ENCODE measurements around the gene COG2. TPM values are rescaled to one million over a fixed set of nuclear protein-coding genes. Genes with fewer than 3 reads are reported as not detected.

COG2 gene
- total and polyA plus RNA-seq, 2 of the 13 experiments (the other 11 are each of a cell fraction or from before 2014, with no cell fraction given), result 16.8 to 36.3 TPM

- peak; percentile 83; the same call in 1 of the 2 replicates for TF ChIP-seq MTA1 (CRISPR knock-in tag; IDR thresholded peaks at IDR 0.05; ENCODE audit: borderline replicate concordance)
- TF ChIP-seq ZNF333 (CRISPR knock-in tag; IDR thresholded peaks at IDR 0.05; ENCODE audit: borderline replicate concordance), result peak; percentile 90; the same call in 1 of the 2 replicates
- peak; percentile 65 for TF ChIP-seq ZNF768 (CRISPR knock-in tag; IDR thresholded peaks at IDR 0.05)
- TF ChIP-seq ZMAT3 (CRISPR knock-in tag; conservative IDR thresholded peaks at IDR 0.05), result peak; percentile 73
- TF ChIP-seq NKX3-1 (CRISPR knock-in tag; IDR thresholded peaks at IDR 0.05), result peak; percentile 91
- no peak for TF ChIP-seq SMAD3 (CRISPR knock-in tag; IDR thresholded peaks at IDR 0.05)
- TF ChIP-seq AKAP8 (CRISPR knock-in tag; IDR thresholded peaks at IDR 0.05), result 0 out of 2 replicates have a peak, but pooled peaks have one; percentile 67
- peak; percentile 47; the same call in 1 of the 2 replicates for TF ChIP-seq SIN3A (IDR thresholded peaks at IDR 0.05; ENCODE audit: borderline replicate concordance, low read depth, low read length)
- TF ChIP-seq ZNF510 (CRISPR knock-in tag; IDR thresholded peaks at IDR 0.05; ENCODE audit: low read depth), result 0 out of 2 replicates have a peak, but pooled peaks have one; percentile 72
- peak; percentile 99 for TF ChIP-seq RBFOX2 (IDR thresholded peaks at IDR 0.05; ENCODE audit: low read depth, low read length)
- TF ChIP-seq ZNF329 (CRISPR knock-in tag; IDR thresholded peaks at IDR 0.05; ENCODE audit: low read depth), result peak; percentile 50; the same call in 1 of the 2 replicates
- TF ChIP-seq KDM3A (CRISPR knock-in tag; IDR thresholded peaks at IDR 0.05; ENCODE audit: low read depth), result peak; percentile 87; the same call in 1 of the 2 replicates
- TF ChIP-seq ZNF282 (IDR thresholded peaks at IDR 0.05; ENCODE audit: partially characterized antibody), result no peak
- TF ChIP-seq ZFP36L2 (CRISPR knock-in tag; IDR thresholded peaks at IDR 0.05), result no peak
- no peak for TF ChIP-seq ZNF749 (CRISPR knock-in tag; IDR thresholded peaks at IDR 0.05; ENCODE audit: borderline replicate concordance)
- peak; percentile 78; the same call in 1 of the 2 replicates for TF ChIP-seq ZNF225 (CRISPR knock-in tag; IDR thresholded peaks at IDR 0.05)
- no peak for TF ChIP-seq CEBPZ (IDR thresholded peaks at IDR 0.05; ENCODE audit: low read length)
- peak; percentile 72 for TF ChIP-seq ZNF891 (CRISPR knock-in tag; IDR thresholded peaks at IDR 0.05)
- 0 out of 2 replicates have a peak, but pooled peaks have one; percentile 50 for TF ChIP-seq ZNF253 (CRISPR knock-in tag; IDR thresholded peaks at IDR 0.05; ENCODE audit: borderline replicate concordance)
- peak; percentile 71; the same call in 1 of the 2 replicates for TF ChIP-seq ZNF367 (CRISPR knock-in tag; IDR thresholded peaks at IDR 0.05; ENCODE audit: borderline replicate concordance)
- no peak for TF ChIP-seq ZNF839 (CRISPR knock-in tag; IDR thresholded peaks at IDR 0.05; ENCODE audit: borderline replicate concordance)
- no peak for TF ChIP-seq ZNF207 (IDR thresholded peaks at IDR 0.05; ENCODE audit: borderline replicate concordance)
- peak; percentile 36; the same call in 1 of the 2 replicates for TF ChIP-seq MAZ (IDR thresholded peaks at IDR 0.05; ENCODE audit: borderline replicate concordance, low read depth, low read length)
- peak; percentile 93 for TF ChIP-seq MAZ (CRISPR knock-in tag; IDR thresholded peaks at IDR 0.05; ENCODE audit: low read depth)
- peak; percentile 52; the same call in 1 of the 2 replicates for TF ChIP-seq HCFC1 (IDR thresholded peaks at IDR 0.05; ENCODE audit: low read depth, low read length)
- TF ChIP-seq CENPT (CRISPR knock-in tag; IDR thresholded peaks at IDR 0.05; ENCODE audit: low read depth), result no peak
- TF ChIP-seq REPIN1 (CRISPR knock-in tag; IDR thresholded peaks at IDR 0.05; ENCODE audit: borderline replicate concordance, low read depth), result peak; percentile 94; the same call in 1 of the 2 replicates
- TF ChIP-seq DNMT1 (CRISPR knock-in tag; IDR thresholded peaks at IDR 0.05), result peak; percentile 96
- TF ChIP-seq ZNF17 (CRISPR knock-in tag; IDR thresholded peaks at IDR 0.05), result no peak
These were observed at the start of gene COG2 (continued) for GRCh38 chr1:230642263-230642959.
